GM12891 (cell line): ENCODE measurements around the gene TP73.

ENCODE experiments used
- DNase-seq: peaks from one replicate; pipeline ENCODE4 v3.0.0; 2011; ENCODE audit warnings: low spot score; ENCODE audit not compliant: insufficient read length
- FAIRE-seq: peaks from 2 replicates; lab custom pipeline; 2011; peaks lifted over from hg19 to GRCh38; lab: Jason Lieb, UNC
- PAX5 ChIP-seq: IDR thresholded peaks from 2 replicates; pipeline ENCODE4 v1.6.1; 2011; ENCODE audit warnings: low read length, moderate library complexity, mild to moderate bottlenecking; ENCODE audit not compliant: insufficient read depth, severe bottlenecking
- POLR2A ChIP-seq: IDR thresholded peaks from 2 replicates; pipeline ENCODE4 v1.6.1; 2011; ENCODE audit warnings: low read depth, low read length, control low read depth
- POLR2AphosphoS5 ChIP-seq: IDR thresholded peaks from 2 replicates; pipeline ENCODE4 v1.6.1; 2011; ENCODE audit warnings: low read depth, low read length, control low read depth
- POU2F2 ChIP-seq: IDR thresholded peaks from 2 replicates; pipeline ENCODE4 v1.6.1; 2011; ENCODE audit warnings: low read depth, mild to moderate bottlenecking, control low read depth, low read length, moderate library complexity
- SPI1 ChIP-seq: IDR thresholded peaks from 2 replicates; pipeline ENCODE4 v1.6.1; 2011; ENCODE audit warnings: low read depth, low read length, control low read depth
- TAF1 ChIP-seq: IDR thresholded peaks from 2 replicates; pipeline ENCODE4 v1.6.1; 2011; ENCODE audit warnings: low read depth, low read length, control low read depth

Gene TP73

DNA sequence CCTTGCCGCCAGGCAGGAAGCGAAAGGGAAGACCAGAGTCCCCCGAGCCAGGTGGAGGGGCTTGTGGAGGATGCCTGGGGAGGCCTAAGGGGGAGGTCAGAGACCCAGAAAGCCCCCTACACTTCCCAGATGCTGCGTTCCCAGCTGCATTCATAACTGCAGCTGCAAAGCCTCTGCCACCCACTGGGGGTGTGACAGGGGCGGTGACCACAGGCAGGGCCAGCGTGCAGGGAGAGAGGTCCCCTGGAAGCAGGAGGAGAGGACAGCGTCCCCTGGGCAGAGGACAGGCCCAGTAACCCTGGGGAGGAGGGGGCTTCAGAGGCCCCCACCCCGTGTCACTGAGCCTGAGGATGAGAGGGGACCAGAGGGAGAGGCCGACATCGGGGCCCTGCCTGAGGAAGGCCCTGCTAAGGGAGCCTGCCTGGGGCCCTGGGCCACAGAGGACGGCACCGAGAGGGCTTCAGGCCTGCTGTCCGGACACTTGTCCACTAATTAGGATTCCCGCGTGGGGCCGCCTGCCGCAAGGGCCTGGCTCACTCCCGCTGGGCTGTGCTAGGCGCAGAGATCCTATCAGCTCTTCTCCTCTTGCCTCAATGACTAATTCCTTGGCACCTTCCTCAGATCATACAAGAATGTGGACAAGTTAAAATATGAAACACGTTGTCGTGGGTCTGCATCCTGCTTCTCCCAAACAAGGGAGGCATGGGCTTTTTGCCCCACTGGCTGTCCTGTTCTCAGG, 50.8 kb downstream of the TP73 start:
- FAIRE-seq = no peak

GRCh38 chr1:3703786-3704371, 51.6 kb downstream of the TP73 start:
- DNase-seq (no peak), FAIRE-seq (peak; percentile 45)
- no peak for TF ChIP-seq SPI1
- no peak for TF ChIP-seq POLR2AphosphoS5

More for the DNA sequence above, 50.8 kb downstream of the TP73 start:
- no peak for TF ChIP-seq TAF1
- TF ChIP-seq SPI1 = no peak
- no peak for TF ChIP-seq POU2F2
- TF ChIP-seq POLR2AphosphoS5 = no peak
- no peak for TF ChIP-seq POLR2A
- TF ChIP-seq PAX5 = no peak
- no peak for DNase-seq

- TF ChIP-seq POLR2A = no peak
- TF ChIP-seq TAF1 = no peak
- no peak for TF ChIP-seq SPI1
- TF ChIP-seq PAX5 = no peak
- no peak for TF ChIP-seq POLR2AphosphoS5
- no peak for TF ChIP-seq POU2F2
Measured at GRCh38 chr1:3705341-3705950, 53.1 kb downstream of the TP73 start.

DNA sequence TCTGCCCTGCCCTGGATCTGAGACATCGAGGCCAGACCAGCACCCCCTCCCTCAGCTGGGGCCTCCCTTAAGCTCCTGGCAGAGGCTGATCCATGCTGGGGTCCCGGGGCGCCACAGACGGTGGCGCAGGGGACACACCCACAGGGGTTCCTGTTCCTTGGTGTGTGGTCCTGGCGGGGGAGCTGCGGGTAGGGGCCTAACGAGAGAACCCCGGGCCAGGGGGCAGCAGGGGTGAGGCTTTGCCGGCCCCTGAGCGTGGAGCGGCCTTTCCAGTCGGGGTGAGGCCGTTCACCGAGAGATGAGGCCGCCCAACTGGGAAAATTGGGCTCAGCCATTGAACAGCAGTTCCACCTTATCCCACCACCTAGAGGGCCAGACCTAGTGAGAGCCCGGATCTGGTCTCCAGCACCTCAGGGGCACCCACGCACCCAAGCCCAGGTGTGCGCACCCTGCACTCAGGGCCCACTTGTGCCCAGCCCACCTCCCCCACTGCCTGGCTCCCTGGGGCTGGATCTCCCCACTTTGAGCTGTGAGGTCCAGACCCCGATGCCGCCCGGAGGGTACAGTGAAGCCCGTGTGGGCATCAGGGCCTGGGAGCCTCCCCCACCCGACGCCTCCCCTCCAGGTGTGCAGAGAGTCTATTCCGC, 54.5 kb downstream of the TP73 start:
- TF ChIP-seq POLR2A (no peak), TAF1 (no peak), SPI1 (no peak), PAX5 (no peak), POLR2AphosphoS5 (no peak)
- DNase-seq (no peak), FAIRE-seq (no peak)

More at GRCh38 chr1:3705341-3705950, 53.1 kb downstream of the TP73 start:
- DNase-seq = no peak
- FAIRE-seq = no peak

DNA sequence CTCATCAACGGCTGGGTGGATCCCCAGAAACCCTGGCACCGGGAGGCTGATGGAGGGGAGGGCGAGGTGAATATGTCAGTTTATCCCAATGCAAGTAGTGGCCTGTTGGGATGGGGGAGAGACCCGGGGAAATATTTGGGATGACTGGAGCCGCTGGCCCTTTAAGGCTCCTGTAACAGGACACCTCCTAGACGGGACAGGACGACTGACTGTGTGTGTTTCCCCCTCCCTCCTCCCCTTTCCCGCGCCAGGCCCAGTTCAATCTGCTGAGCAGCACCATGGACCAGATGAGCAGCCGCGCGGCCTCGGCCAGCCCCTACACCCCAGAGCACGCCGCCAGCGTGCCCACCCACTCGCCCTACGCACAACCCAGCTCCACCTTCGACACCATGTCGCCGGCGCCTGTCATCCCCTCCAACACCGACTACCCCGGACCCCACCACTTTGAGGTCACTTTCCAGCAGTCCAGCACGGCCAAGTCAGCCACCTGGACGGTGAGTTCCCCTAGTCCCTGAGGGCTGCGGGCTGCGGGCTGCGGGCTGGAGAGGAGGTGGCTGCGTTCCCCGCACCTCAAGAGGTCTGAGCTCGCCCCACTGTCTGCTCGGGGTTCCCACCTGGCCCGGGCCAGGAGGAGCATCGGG, 55.1 kb downstream of the TP73 start:
- DNase-seq = no peak
- no peak for TF ChIP-seq POLR2A
- no peak for TF ChIP-seq POLR2AphosphoS5
- TF ChIP-seq TAF1 = no peak
- TF ChIP-seq POU2F2 = no peak
- TF ChIP-seq SPI1 = no peak
- no peak for TF ChIP-seq PAX5
- FAIRE-seq = no peak

- DNase-seq = no peak
- no peak for TF ChIP-seq SPI1
- no peak for TF ChIP-seq POU2F2
- no peak for TF ChIP-seq PAX5
- TF ChIP-seq TAF1 = no peak
- no peak for TF ChIP-seq POLR2AphosphoS5
- no peak for FAIRE-seq
Measured at GRCh38 chr1:3707939-3708328, 55.6 kb downstream of the TP73 start.

DNA sequence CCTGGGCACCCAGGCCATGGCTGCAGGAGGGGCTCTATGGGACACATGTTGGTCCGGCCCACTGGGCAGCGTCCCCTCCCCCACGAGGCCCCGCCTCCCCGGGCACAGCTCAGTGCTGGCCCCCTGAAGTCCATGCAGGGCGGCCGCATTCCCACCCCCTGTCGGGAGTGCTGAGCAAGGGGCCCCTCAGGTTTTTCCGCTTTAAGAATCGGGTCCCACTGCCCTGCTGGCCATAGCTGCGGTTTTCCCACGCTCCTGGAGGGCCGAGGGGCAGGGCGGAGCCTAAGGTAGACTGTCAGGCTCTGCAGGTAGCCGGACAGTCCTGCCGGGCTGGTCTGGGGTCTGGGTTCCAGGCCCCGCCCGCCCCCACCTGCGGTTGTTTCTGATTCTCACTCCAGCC, 56.5 kb downstream of the TP73 start:
- FAIRE-seq (no peak), DNase-seq (no peak)
- TF ChIP-seq POU2F2 (no peak), POLR2AphosphoS5 (no peak), POLR2A (no peak), TAF1 (no peak), PAX5 (no peak), SPI1 (no peak)

DNA sequence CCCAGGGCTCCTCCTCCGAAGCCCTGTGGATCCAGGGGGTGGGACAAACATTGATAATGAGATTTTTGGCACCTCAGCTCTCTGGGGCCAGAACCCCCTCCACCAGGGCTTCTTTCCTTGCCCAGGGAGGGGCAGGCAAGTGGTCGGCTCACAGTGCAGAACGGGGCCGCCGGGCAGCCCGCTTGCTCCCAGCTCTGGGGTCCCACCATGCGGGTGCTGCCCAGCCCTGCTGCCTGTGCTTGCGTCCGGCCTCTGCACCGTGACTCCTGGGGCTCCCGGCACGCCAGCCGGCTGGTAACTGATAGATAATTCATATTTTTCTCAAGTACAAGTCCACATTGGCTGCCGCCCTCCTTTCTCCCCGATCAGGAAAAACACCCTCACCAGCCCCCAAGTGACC, 57.9 kb downstream of the TP73 start:
- no peak for TF ChIP-seq POLR2A
- TF ChIP-seq TAF1 = no peak
- no peak for TF ChIP-seq POU2F2
- no peak for TF ChIP-seq SPI1
- no peak for TF ChIP-seq POLR2AphosphoS5
- no peak for TF ChIP-seq PAX5
- FAIRE-seq (no peak), DNase-seq (no peak)

DNA sequence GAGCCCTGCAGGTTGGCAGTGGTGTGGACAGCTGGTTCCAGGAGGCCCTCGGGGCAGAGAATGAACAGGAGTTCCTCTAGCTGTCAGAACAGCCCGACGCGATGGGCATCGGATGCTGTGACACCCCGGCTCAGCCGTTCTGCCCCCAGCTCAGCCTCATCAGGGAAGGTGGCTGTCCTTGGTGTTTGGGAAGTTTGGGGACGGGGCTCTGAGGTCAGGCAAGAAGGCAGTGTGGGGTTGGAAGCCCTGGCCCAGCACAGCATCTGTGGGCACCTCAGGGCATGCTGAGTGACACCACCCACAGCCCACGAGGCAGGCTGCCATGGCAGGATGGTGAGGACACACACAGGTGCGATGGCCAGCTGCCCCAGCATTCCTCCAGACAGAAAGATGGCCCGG, 59.1 kb downstream of the TP73 start:
- TF ChIP-seq PAX5 (no peak), SPI1 (no peak), POLR2A (no peak), TAF1 (no peak), POU2F2 (no peak), POLR2AphosphoS5 (no peak)
- no peak for FAIRE-seq

More for the DNA sequence above, 59.1 kb downstream of the TP73 start:
- DNase-seq = no peak
